ENCODE data around the gene BMPR1B.

BMPR1B gene

DNA sequence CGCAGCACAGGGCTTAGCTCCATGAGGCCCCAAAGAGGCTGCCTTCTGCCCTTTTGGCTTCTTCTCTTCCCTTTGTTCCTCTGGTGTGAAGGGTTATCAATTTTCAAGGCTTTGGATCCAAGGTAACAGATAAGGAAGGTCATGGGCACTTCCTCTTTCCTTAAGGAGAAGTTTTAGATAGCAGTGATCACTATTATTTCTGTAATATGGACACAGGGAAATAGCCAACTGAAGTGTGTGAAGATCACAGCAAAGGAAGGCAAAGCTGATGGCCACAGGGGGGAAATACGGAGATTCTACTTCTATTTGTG lies 424.2 kb downstream of the BMPR1B start:
- Histone ChIP-seq H3K4me3 (ENCODE audit: low read length) (no peak overlapping the region), H3K36me3 (ENCODE audit: control insufficient read depth, low read depth, low read length) (no peaks in the 10 kb centered on the region), H3K27ac (ENCODE audit: low read length) (no peak overlapping the region), H3K4me1 (ENCODE audit: control insufficient read depth, low read depth, low read length) (peaks cover 21% of the 10 kb centered on the region), H3K9ac (ENCODE audit: low read length) (no peak overlapping the region), H3K9me3 (ENCODE audit: control insufficient read depth, low read depth, low read length) (no peaks in the 10 kb centered on the region), H3K27me3 (ENCODE audit: control insufficient read depth, insufficient read depth, low read length) (peaks cover 6% of the 10 kb centered on the region)

DNA sequence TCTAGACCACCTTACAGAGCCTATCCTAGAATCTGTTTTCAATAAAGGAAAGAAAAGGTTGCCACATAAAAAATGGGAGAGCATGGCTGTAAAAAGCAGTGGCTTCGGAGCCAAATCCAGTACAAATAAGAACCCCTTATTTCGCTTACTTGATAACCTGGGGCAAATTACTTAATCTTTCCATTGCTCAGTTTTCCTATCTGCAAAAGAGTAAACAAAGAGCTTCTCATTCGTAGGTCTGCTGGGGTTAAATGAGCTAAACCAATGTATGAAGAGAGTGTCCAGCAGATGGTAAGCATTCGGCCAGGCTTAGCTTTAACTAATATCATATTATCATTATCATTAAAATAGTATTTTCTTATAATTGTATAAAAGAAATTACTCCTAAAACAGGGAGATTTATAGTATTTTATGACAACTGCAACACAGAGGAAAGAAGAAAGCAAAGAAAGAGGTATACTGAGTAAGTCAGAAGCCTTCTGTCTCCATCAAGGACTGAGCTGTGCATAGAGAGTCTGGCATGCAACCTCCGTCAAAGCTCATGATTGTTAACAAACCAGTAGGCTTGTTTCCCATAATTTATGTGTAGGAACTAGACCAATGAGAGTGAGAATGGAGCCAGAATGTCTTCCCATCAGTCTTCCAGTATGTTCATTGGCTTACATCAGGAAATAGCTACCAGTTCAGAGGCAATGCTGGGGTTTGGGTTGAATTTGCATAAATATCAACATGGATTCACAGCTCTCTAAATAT lies 426.1 kb downstream of the BMPR1B start:
- H3K27me3 ChIP-seq (ENCODE audit: control insufficient read depth, insufficient read depth, low read length) = peaks cover 6% of the 10 kb centered on the region
- H3K4me1 ChIP-seq (ENCODE audit: control insufficient read depth, low read depth, low read length) = peaks cover 24% of the 10 kb centered on the region
- H3K4me3 ChIP-seq (ENCODE audit: low read length) = no peak overlapping the region
- H3K27ac ChIP-seq (ENCODE audit: low read length) = no peak overlapping the region
- H3K36me3 ChIP-seq (ENCODE audit: control insufficient read depth, low read depth, low read length) = no peaks in the 10 kb centered on the region
- no peaks in the 10 kb centered on the region for H3K9me3 ChIP-seq (ENCODE audit: control insufficient read depth, low read depth, low read length)
- no peak overlapping the region for H3K9ac ChIP-seq (ENCODE audit: low read length)

DNA sequence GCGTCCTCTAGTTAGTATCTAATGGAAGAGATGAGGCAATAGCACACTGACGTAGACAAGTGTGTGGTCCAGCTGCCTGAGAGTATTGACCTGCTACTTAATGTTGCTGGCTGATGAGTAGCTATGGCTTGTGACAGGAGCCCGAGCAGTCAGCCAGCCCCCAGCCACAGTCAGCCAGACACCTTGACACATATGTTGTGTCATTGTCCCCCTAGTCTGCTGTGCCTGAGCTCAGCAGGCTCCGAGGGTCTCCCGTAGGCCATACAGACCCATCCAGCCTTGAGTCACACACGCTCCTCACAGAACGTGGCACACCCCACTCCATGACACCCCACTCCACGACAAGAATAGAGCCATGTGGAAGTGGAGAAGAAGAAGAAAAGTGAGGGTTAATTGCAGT lies 428.9 kb downstream of the BMPR1B start:
- Histone ChIP-seq H3K27me3 (ENCODE audit: control insufficient read depth, insufficient read depth, low read length) (peaks cover 5% of the 10 kb centered on the region), H3K4me3 (ENCODE audit: low read length) (no peak overlapping the region), H3K9me3 (ENCODE audit: control insufficient read depth, low read depth, low read length) (no peaks in the 10 kb centered on the region), H3K9ac (ENCODE audit: low read length) (no peak overlapping the region), H3K27ac (ENCODE audit: low read length) (no peak overlapping the region), H3K36me3 (ENCODE audit: control insufficient read depth, low read depth, low read length) (no peaks in the 10 kb centered on the region), H3K4me1 (ENCODE audit: control insufficient read depth, low read depth, low read length) (peaks cover 7% of the 10 kb centered on the region)

GRCh38 chr4:95188701-95189370 lies 431.1 kb downstream of the BMPR1B start:
- H3K4me3 ChIP-seq (ENCODE audit: low read length) = no peak overlapping the region
- H3K36me3 ChIP-seq (ENCODE audit: control insufficient read depth, low read depth, low read length) = no peaks in the 10 kb centered on the region
- H3K27me3 ChIP-seq (ENCODE audit: control insufficient read depth, insufficient read depth, low read length) = no peaks in the 10 kb centered on the region
- no peak overlapping the region for H3K27ac ChIP-seq (ENCODE audit: low read length)
- no peaks in the 10 kb centered on the region for H3K9me3 ChIP-seq (ENCODE audit: control insufficient read depth, low read depth, low read length)
- no peak overlapping the region for H3K9ac ChIP-seq (ENCODE audit: low read length)
- H3K4me1 ChIP-seq (ENCODE audit: control insufficient read depth, low read depth, low read length) = peaks cover 2% of the 10 kb centered on the region

DNA sequence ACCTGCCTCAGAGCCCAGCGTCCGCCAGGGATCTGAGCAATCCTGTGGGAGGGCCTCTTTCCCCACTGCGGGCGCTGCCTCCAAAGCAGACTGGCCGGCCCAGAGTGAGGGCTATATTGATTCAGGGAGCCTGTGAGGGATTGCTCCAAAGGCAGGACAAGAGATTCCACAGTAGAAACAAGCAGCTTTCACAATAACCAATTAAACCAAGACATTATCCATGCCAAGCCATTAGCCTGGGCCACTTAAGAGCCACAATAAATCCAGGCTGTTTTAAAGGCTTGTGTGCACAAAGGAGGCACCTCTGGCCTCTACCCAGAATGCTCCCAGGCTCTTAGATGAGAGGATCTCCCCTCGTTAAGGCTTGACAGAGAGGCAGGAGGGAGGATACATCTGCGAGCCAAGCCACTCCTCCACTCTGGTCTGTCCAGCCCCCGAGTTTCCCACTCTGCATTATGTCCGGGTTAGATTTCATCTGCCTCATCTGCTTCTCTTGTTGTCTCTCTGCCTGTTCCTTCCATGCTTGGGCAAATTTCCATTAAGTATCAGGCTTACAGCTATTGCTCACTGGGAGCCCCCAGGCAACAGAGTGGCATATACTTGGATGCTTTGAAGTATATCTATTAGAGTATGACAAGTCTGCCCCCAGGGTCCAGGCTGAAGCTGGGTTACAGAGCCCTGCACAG lies 433.1 kb downstream of the BMPR1B start:
- no peak overlapping the region for H3K4me3 ChIP-seq (ENCODE audit: low read length)
- no peaks in the 10 kb centered on the region for H3K36me3 ChIP-seq (ENCODE audit: control insufficient read depth, low read depth, low read length)
- no peaks in the 10 kb centered on the region for H3K9me3 ChIP-seq (ENCODE audit: control insufficient read depth, low read depth, low read length)
- no peaks in the 10 kb centered on the region for H3K27me3 ChIP-seq (ENCODE audit: control insufficient read depth, insufficient read depth, low read length)
- H3K9ac ChIP-seq (ENCODE audit: low read length) = no peak overlapping the region
- H3K27ac ChIP-seq (ENCODE audit: low read length) = no peak overlapping the region
- H3K4me1 ChIP-seq (ENCODE audit: control insufficient read depth, low read depth, low read length) = peaks cover 2% of the 10 kb centered on the region

DNA sequence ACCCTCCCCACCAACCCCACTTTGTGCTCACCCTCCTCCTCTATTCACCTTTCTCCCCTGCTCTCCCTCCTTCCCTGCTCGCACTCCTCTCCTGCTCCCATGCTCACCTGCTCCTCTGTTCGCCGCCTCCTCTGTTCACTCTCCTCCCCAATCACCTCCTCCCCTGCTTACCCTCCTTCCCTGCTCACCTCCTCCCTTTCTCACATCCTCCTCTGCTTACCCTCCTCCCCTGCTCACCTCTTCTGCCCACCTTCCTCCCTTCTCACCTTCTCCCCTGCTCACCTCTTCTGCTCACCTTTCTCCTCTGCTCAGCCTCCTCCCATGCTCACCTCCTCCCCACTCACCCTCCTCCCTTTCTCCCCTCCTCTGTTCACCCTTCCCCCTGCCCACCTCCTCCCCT lies 433.8 kb downstream of the BMPR1B start:
- Histone ChIP-seq H3K9me3 (ENCODE audit: control insufficient read depth, low read depth, low read length) (no peaks in the 10 kb centered on the region), H3K4me3 (ENCODE audit: low read length) (no peak overlapping the region), H3K27me3 (ENCODE audit: control insufficient read depth, insufficient read depth, low read length) (no peaks in the 10 kb centered on the region), H3K4me1 (ENCODE audit: control insufficient read depth, low read depth, low read length) (peaks cover 2% of the 10 kb centered on the region), H3K27ac (ENCODE audit: low read length) (no peak overlapping the region), H3K9ac (ENCODE audit: low read length) (no peak overlapping the region), H3K36me3 (ENCODE audit: control insufficient read depth, low read depth, low read length) (no peaks in the 10 kb centered on the region)

- no peak overlapping the region for H3K9ac ChIP-seq (ENCODE audit: low read length)
- no peaks in the 10 kb centered on the region for H3K9me3 ChIP-seq (ENCODE audit: control insufficient read depth, low read depth, low read length)
- H3K27me3 ChIP-seq (ENCODE audit: control insufficient read depth, insufficient read depth, low read length) = no peaks in the 10 kb centered on the region
- no peaks in the 10 kb centered on the region for H3K36me3 ChIP-seq (ENCODE audit: control insufficient read depth, low read depth, low read length)
- peaks cover under 1% of the 10 kb centered on the region for H3K4me1 ChIP-seq (ENCODE audit: control insufficient read depth, low read depth, low read length)
- no peak overlapping the region for H3K4me3 ChIP-seq (ENCODE audit: low read length)
- no peak overlapping the region for H3K27ac ChIP-seq (ENCODE audit: low read length)
These were observed 435.9 kb downstream of the BMPR1B start for GRCh38 chr4:95193391-95194224.

GRCh38 chr4:95197353-95197752 lies 439.6 kb downstream of the BMPR1B start:
- no peak overlapping the region for H3K9ac ChIP-seq (ENCODE audit: low read length)
- H3K4me3 ChIP-seq (ENCODE audit: low read length) = no peak overlapping the region
- no peak overlapping the region for H3K27ac ChIP-seq (ENCODE audit: low read length)

DNA sequence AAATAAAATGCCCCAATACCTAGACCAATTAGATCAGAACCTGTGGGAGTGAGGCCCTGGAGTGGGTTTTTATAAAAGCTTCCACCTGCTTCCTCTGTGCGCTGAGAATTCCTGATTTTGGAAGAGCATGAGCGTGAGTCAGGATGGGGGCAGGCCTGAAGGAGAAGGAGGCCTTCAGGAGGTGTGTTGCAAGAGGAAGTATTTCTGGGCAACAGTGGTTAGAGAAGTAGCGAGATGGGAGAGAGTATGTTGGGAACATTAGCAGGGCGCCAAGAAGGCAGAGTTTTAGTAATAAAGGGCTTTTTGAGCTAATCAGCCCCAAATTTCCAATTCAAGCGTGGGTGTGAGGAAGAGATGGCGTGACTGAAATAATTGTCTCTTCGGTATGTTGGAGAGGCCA lies 441.2 kb downstream of the BMPR1B start:
- Histone ChIP-seq H3K9me3 (ENCODE audit: control insufficient read depth, low read depth, low read length) (no peaks in the 10 kb centered on the region), H3K4me3 (ENCODE audit: low read length) (no peak overlapping the region), H3K9ac (ENCODE audit: low read length) (no peak overlapping the region), H3K27ac (ENCODE audit: low read length) (no peak overlapping the region), H3K4me1 (ENCODE audit: control insufficient read depth, low read depth, low read length) (no peaks in the 10 kb centered on the region), H3K36me3 (ENCODE audit: control insufficient read depth, low read depth, low read length) (no peaks in the 10 kb centered on the region), H3K27me3 (ENCODE audit: control insufficient read depth, insufficient read depth, low read length) (no peaks in the 10 kb centered on the region)

More at GRCh38 chr4:95197353-95197752, 439.6 kb downstream of the BMPR1B start:
- no peaks in the 10 kb centered on the region for H3K9me3 ChIP-seq (ENCODE audit: control insufficient read depth, low read depth, low read length)
- H3K27me3 ChIP-seq (ENCODE audit: control insufficient read depth, insufficient read depth, low read length) = no peaks in the 10 kb centered on the region
- no peaks in the 10 kb centered on the region for H3K36me3 ChIP-seq (ENCODE audit: control insufficient read depth, low read depth, low read length)
- H3K4me1 ChIP-seq (ENCODE audit: control insufficient read depth, low read depth, low read length) = no peaks in the 10 kb centered on the region

GRCh38 chr4:95204267-95204844 lies 446.6 kb downstream of the BMPR1B start:
- H3K9ac ChIP-seq (ENCODE audit: low read length) = no peak overlapping the region
- H3K4me3 ChIP-seq (ENCODE audit: low read length) = no peak overlapping the region
- no peaks in the 10 kb centered on the region for H3K36me3 ChIP-seq (ENCODE audit: control insufficient read depth, low read depth, low read length)
- no peaks in the 10 kb centered on the region for H3K27me3 ChIP-seq (ENCODE audit: control insufficient read depth, insufficient read depth, low read length)
- no peaks in the 10 kb centered on the region for H3K9me3 ChIP-seq (ENCODE audit: control insufficient read depth, low read depth, low read length)
- H3K4me1 ChIP-seq (ENCODE audit: control insufficient read depth, low read depth, low read length) = no peaks in the 10 kb centered on the region
- H3K27ac ChIP-seq (ENCODE audit: low read length) = no peak overlapping the region

GRCh38 chr4:95204873-95205272 lies 447.1 kb downstream of the BMPR1B start:
- Histone ChIP-seq H3K36me3 (ENCODE audit: control insufficient read depth, low read depth, low read length) (no peaks in the 10 kb centered on the region), H3K27ac (ENCODE audit: low read length) (no peak overlapping the region), H3K9ac (ENCODE audit: low read length) (no peak overlapping the region), H3K9me3 (ENCODE audit: control insufficient read depth, low read depth, low read length) (no peaks in the 10 kb centered on the region), H3K4me1 (ENCODE audit: control insufficient read depth, low read depth, low read length) (no peaks in the 10 kb centered on the region), H3K27me3 (ENCODE audit: control insufficient read depth, insufficient read depth, low read length) (no peaks in the 10 kb centered on the region), H3K4me3 (ENCODE audit: low read length) (no peak overlapping the region)

Data from iPS-18a (cell line).